CD14-positive monocyte (primary cell): ENCODE data around the gene DUS3L. TPM values are rescaled to one million over a fixed set of nuclear protein-coding genes. Genes with fewer than 3 reads are reported as not detected.
A peak's percentile ranks its signal among the peaks of the same experiment; 100 is the strongest.

Source experiments
- DNase-seq, 3 donors: peaks; one replicate each; pipeline ENCODE4 v3.0.0-alpha.2; 2011 to 2022
- H2AFZ ChIP-seq: 2 replicates; pipeline ENCODE4 v1.6.0; 2012; ENCODE audit warnings: mild to moderate bottlenecking, low read depth, low read length, inconsistent platforms; ENCODE audit not compliant: insufficient read depth, poor library complexity, severe bottlenecking
- H3K27ac ChIP-seq, 2 donors: 1 replicate in 1 of 2; 2 replicates in 1 of 2; pipeline ENCODE4 v1.5.1; 2012 to 2013; ENCODE audit warnings: low read length in 2 of 2, control low read depth in 1 of 2, inconsistent platforms in 1 of 2, low read depth in 1 of 2, mild to moderate bottlenecking in 1 of 2
- H3K27me3 ChIP-seq, 2 donors: one replicate each; pipeline versions ENCODE4 v1.6.0 to v1.6.1; 2011 to 2013; ENCODE audit warnings: low read length in 2 of 2; ENCODE audit not compliant: control insufficient read depth in 2 of 2, insufficient read depth in 2 of 2
- H3K36me3 ChIP-seq, 2 donors: replicated peaks in 1 of 2; 1 replicate in 1 of 2; 2 replicates in 1 of 2; pipeline versions ENCODE4 v1.5.1 to v1.6.1; 2012 to 2013; ENCODE audit warnings: low read length in 2 of 2, control low read depth in 1 of 2, inconsistent platforms in 1 of 2, mild to moderate bottlenecking in 1 of 2; ENCODE audit not compliant: insufficient read depth in 2 of 2, control insufficient read depth in 1 of 2
- H3K4me1 ChIP-seq, 2 donors: 1 replicate in 1 of 2; 2 replicates in 1 of 2; pipeline versions ENCODE4 v1.5.1 to v1.6.1; 2012 to 2013; ENCODE audit warnings: low read length in 2 of 2, control low read depth in 1 of 2, inconsistent platforms in 1 of 2, mild to moderate bottlenecking in 1 of 2, moderate library complexity in 1 of 2; ENCODE audit not compliant: insufficient read depth in 2 of 2, control insufficient read depth in 1 of 2
- H3K4me2 ChIP-seq: replicated peaks from 2 replicates; pipeline ENCODE3; 2012; ENCODE audit warnings: low read length, moderate library complexity, mild to moderate bottlenecking; ENCODE audit not compliant: poor library complexity, severe bottlenecking; ENCODE audit errors: extremely low read depth
- H3K4me3 ChIP-seq, 3 experiments: fragments of 200-600 bp in 1 of 3; sonication (generic) in 1 of 3; replicated peaks in 1 of 3; 1 replicate in 2 of 3; 2 replicates in 1 of 3; pipeline ENCODE4 v1.5.1; 2011 to 2013; ENCODE audit warnings: low read length in 3 of 3, mild to moderate bottlenecking in 3 of 3, control low read depth in 2 of 3, low read depth in 2 of 3, inconsistent platforms in 1 of 3, moderate library complexity in 1 of 3
- H3K79me2 ChIP-seq: 2 replicates; pipeline ENCODE4 v1.6.0; 2012; ENCODE audit warnings: mild to moderate bottlenecking, control low read depth, inconsistent platforms, low read length, moderate library complexity; ENCODE audit not compliant: insufficient read depth
- H3K9ac ChIP-seq: 2 replicates; pipeline ENCODE4 v1.6.0; 2017; ENCODE audit warnings: low read length, mild to moderate bottlenecking; ENCODE audit not compliant: insufficient read depth, poor library complexity, severe bottlenecking
- H3K9me3 ChIP-seq, 2 donors: replicated peaks in 1 of 2; 1 replicate in 1 of 2; 2 replicates in 1 of 2; pipeline versions ENCODE4 v1.5.1 to v1.6.1; 2012 to 2013; ENCODE audit warnings: low read length in 2 of 2, control low read depth in 1 of 2; ENCODE audit not compliant: control insufficient read depth in 1 of 2, insufficient read depth in 1 of 2
- H4K20me1 ChIP-seq: 2 replicates; pipeline ENCODE4 v1.6.0; 2012; ENCODE audit warnings: mild to moderate bottlenecking, low read length, control low read depth, moderate library complexity; ENCODE audit not compliant: insufficient read depth
- H3K27ac Mint-ChIP-seq, 7 donors: one replicate each; pipeline ENCODE4 v1.8.0; 2020; ENCODE audit warnings: mild to moderate bottlenecking in 7 of 7, mixed read lengths in 7 of 7, moderate library complexity in 6 of 7, inconsistent platforms in 2 of 7
- H3K27me3 Mint-ChIP-seq, 3 donors: one replicate each; pipeline ENCODE4 v1.8.0; 2021 to 2022; ENCODE audit warnings: low read depth in 3 of 3, mild to moderate bottlenecking in 3 of 3, mixed read lengths in 3 of 3, moderate library complexity in 3 of 3, inconsistent platforms in 1 of 3
- H3K36me3 Mint-ChIP-seq, 2 donors: one replicate each; pipeline ENCODE4 v1.8.0; 2020; ENCODE audit warnings: mixed read lengths in 2 of 2, inconsistent platforms in 1 of 2, mild to moderate bottlenecking in 1 of 2
- H3K4me1 Mint-ChIP-seq: one replicate; pipeline ENCODE4 v1.8.0; 2020; ENCODE audit warnings: mild to moderate bottlenecking, mixed read lengths
- H3K4me3 Mint-ChIP-seq, 2 donors: one replicate each; pipeline ENCODE4 v1.8.0; 2020; ENCODE audit warnings: mild to moderate bottlenecking in 2 of 2, mixed read lengths in 2 of 2, moderate library complexity in 1 of 2
- H3K9me3 Mint-ChIP-seq, 7 donors: one replicate each; pipeline ENCODE4 v1.8.0; 2020 to 2022; ENCODE audit warnings: mixed read lengths in 7 of 7, mild to moderate bottlenecking in 6 of 7, moderate library complexity in 6 of 7, inconsistent platforms in 2 of 7
- WGBS: methylation state at CpG from one replicate; pipeline ENCODE4 v1.1.5; 2013; ENCODE audit warnings: missing lambda C conversion rate; ENCODE audit not compliant: insufficient coverage; 5-methylcytosine and 5-hydroxymethylcytosine counted together
- intact Hi-C, 2 donors: fragments of 100-400 bp; cut with micrococcal nuclease; formaldehyde crosslinking; loops; one replicate each; pipeline versions ENCODE4 v1.15.0 to v1.15.1; 2023
- polyA plus RNA-seq, 3 donors: library from polyadenylated mRNA; depleted of rRNA in 1 of 3; unstranded in 2 of 3; stranded (reverse) in 1 of 3; fragments of 300-500 nt in 2 of 3; fragments of >200 nt in 1 of 3; fragmentation: Illumina TruSeq in 2 of 3; gene quantifications; 1 replicate in 2 of 3; 2 replicates in 1 of 3; pipeline ENCODE4 v1.2.3, GENCODE V29; 2012 to 2021
- TF ChIP-seq, protein P1 (sequence below): fragments of 200-600 bp; IDR thresholded peaks from one replicate; pipeline ENCODE4 v1.8.0; 2022; ENCODE audit warnings: antibody characterized with exemption, mild to moderate bottlenecking

DUS3L gene
- polyA plus RNA-seq, 3 donors, result 17.4 to 40.2 (median 23.4) TPM

DNA sequence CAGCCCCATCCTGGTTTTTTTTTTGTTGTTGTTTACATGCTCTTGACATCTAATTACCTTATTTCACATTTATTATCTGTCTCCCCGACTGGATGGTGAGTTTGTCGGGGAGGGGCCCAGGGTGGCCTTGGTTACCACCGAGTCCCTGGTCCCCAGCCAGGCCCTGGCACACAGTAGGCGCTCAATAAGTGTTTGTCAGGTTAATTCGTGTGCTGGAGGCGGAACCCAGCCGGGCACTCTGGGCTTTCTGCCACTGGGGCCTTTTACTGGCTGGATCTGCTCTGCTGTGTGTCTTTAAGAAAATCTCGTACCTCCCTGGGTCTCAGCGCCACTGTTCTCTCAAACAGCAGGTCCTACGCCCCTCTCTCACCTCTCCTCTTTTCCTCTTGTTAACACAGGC is 18.5 kb upstream of the DUS3L start:
- 88% methylated on average over 9 of the region's 10 CpGs for WGBS

DNA sequence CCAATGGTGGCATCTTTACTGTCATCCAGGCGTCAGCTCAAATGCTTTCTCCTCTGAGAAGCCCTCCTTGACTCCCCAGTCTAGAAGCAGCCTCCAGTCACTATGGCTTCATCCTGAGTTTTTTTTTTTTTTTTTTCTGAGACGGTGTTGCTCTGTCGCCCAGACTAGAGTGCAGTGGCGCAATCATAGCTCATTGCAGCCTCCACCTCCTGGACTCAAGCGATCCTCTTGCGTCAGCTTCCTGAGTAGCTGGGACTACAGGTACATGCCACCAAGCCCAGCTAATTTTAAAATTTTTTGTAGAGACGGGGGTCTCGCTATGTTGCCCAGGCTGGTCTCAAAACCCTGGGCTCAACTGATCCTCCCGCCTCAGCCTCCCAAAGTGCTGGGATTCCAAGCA is 18.1 kb upstream of the DUS3L start:
- H3K4me2 ChIP-seq, result no peak overlapping the region
- H3K27ac ChIP-seq, result no peak overlapping the region
- no peak overlapping the region for H3K9ac ChIP-seq
- H3K79me2 ChIP-seq, result no peaks in the 10 kb centered on the region
- H2AFZ ChIP-seq, result no peak overlapping the region
- TF ChIP-seq, protein P1, sequence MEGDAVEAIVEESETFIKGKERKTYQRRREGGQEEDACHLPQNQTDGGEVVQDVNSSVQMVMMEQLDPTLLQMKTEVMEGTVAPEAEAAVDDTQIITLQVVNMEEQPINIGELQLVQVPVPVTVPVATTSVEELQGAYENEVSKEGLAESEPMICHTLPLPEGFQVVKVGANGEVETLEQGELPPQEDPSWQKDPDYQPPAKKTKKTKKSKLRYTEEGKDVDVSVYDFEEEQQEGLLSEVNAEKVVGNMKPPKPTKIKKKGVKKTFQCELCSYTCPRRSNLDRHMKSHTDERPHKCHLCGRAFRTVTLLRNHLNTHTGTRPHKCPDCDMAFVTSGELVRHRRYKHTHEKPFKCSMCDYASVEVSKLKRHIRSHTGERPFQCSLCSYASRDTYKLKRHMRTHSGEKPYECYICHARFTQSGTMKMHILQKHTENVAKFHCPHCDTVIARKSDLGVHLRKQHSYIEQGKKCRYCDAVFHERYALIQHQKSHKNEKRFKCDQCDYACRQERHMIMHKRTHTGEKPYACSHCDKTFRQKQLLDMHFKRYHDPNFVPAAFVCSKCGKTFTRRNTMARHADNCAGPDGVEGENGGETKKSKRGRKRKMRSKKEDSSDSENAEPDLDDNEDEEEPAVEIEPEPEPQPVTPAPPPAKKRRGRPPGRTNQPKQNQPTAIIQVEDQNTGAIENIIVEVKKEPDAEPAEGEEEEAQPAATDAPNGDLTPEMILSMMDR, result no peak
- H3K27me3 ChIP-seq, result peaks cover 10 to 26% of the 10 kb centered on the region in 2 donors
- Mint-ChIP-seq H3K27ac (peak overlapping the region in 1 of 7 donors; percentile 46), H3K4me3 (no peak overlapping the region), H3K27me3 (peaks cover 27 to 35% (median 35%) of the 10 kb centered on the region in 3 donors), H3K4me1 (peaks cover 13% of the 10 kb centered on the region), H3K36me3 (peaks cover 0 to 6% of the 10 kb centered on the region in 2 donors), H3K9me3 (peaks cover 0 to 19% (median 12%) of the 10 kb centered on the region in 7 donors)
- peaks cover 6 to 7% of the 10 kb centered on the region in 2 donors for H3K4me1 ChIP-seq
- peaks cover 9 to 17% of the 10 kb centered on the region in 2 donors for H3K9me3 ChIP-seq
- no peaks in the 10 kb centered on the region for H4K20me1 ChIP-seq
- intact Hi-C loops, result loop anchor here in 1 of 2 donors (5.0 to 10.0 kb wide), 2 partner anchors 83 to 216 kb away; no protein-coding TSS in a partner anchor
- 55% methylated on average over 7 of the region's 9 CpGs for WGBS
- DNase-seq, result no peak
- no peak overlapping the region for H3K4me3 ChIP-seq
- H3K36me3 ChIP-seq, result no peaks in the 10 kb centered on the region

More for the DNA sequence above, 18.5 kb upstream of the DUS3L start:
- peaks cover 0 to 15% (median 10%) of the 10 kb centered on the region in 7 donors for H3K9me3 Mint-ChIP-seq
- peaks cover 23 to 33% (median 31%) of the 10 kb centered on the region in 3 donors for H3K27me3 Mint-ChIP-seq
- TF ChIP-seq, protein P1, result no peak
- Histone ChIP-seq H4K20me1 (no peaks in the 10 kb centered on the region), H3K4me2 (no peak overlapping the region), H3K27me3 (peaks cover 6 to 22% of the 10 kb centered on the region in 2 donors), H3K9me3 (peaks cover 5 to 17% of the 10 kb centered on the region in 2 donors), H3K4me3 (no peak overlapping the region), H3K9ac (no peak overlapping the region), H2AFZ (no peak overlapping the region), H3K79me2 (no peaks in the 10 kb centered on the region), H3K4me1 (peaks cover 2% of the 10 kb centered on the region in 2 donors), H3K36me3 (no peaks in the 10 kb centered on the region), H3K27ac (no peak overlapping the region)
- no peak overlapping the region for H3K4me3 Mint-ChIP-seq
- H3K27ac Mint-ChIP-seq, result no peak overlapping the region
- no peak for DNase-seq
- H3K4me1 Mint-ChIP-seq, result peaks cover 9% of the 10 kb centered on the region
- peaks cover 0 to 2% of the 10 kb centered on the region in 2 donors for H3K36me3 Mint-ChIP-seq
- intact Hi-C loops, result loop anchor here in 1 of 2 donors (5.0 to 10.0 kb wide), 2 partner anchors 83 to 215 kb away; no protein-coding TSS in a partner anchor
